ENCODE data around the gene UIMC1. TPM values are rescaled to one million over a fixed set of nuclear protein-coding genes. Genes with fewer than 3 reads are reported as not detected.

UIMC1 gene
- total RNA-seq, 1 donor from 2014 or later: 34.4 TPM

GRCh38 chr5:176902102-176902814, 104.3 kb downstream of the UIMC1 start:
- DNase-seq (ENCODE audit: low spot score): no peak

GRCh38 chr5:176901260-176902101, 105.1 kb downstream of the UIMC1 start:
- DNase-seq (ENCODE audit: low spot score): no peak

GRCh38 chr5:176900780-176901204, 105.8 kb downstream of the UIMC1 start:
- no peak for DNase-seq (ENCODE audit: low spot score)

- no peak for DNase-seq (ENCODE audit: low spot score)
Observed at GRCh38 chr5:176899946-176900779, 106.4 kb downstream of the UIMC1 start.

- no peak for DNase-seq (ENCODE audit: low spot score)
Observed at GRCh38 chr5:176899296-176899891, 107.2 kb downstream of the UIMC1 start, which contains the start of gene HK3. Gene HK3, minus strand, starts transcription at chr5:176899346. Its CDS starts 3,187 bp downstream, at chr5:176896159.

- no peak for DNase-seq (ENCODE audit: low spot score)
Observed at GRCh38 chr5:176897263-176897662, 109.3 kb downstream of the UIMC1 start.

- DNase-seq (ENCODE audit: low spot score): no peak
Observed at GRCh38 chr5:176895831-176896230, 110.7 kb downstream of the UIMC1 start.

- DNase-seq (ENCODE audit: low spot score): no peak
Observed at GRCh38 chr5:176894298-176894697, 112.3 kb downstream of the UIMC1 start.

- no peak for DNase-seq (ENCODE audit: low spot score)
Observed at GRCh38 chr5:176892663-176893062, 113.9 kb downstream of the UIMC1 start.

- DNase-seq (ENCODE audit: low spot score): no peak
Observed at GRCh38 chr5:176891331-176891958, 115.1 kb downstream of the UIMC1 start.

- no peak for DNase-seq (ENCODE audit: low spot score)
Observed at GRCh38 chr5:176890455-176891330, 115.9 kb downstream of the UIMC1 start.

GRCh38 chr5:176889321-176890280, 117.0 kb downstream of the UIMC1 start:
- DNase-seq (ENCODE audit: low spot score): no peak

GRCh38 chr5:176888865-176889165, 117.8 kb downstream of the UIMC1 start:
- no peak for DNase-seq (ENCODE audit: low spot score)

GRCh38 chr5:176888016-176888864, 118.3 kb downstream of the UIMC1 start:
- DNase-seq (ENCODE audit: low spot score): no peak

GRCh38 chr5:176887252-176887849, 119.2 kb downstream of the UIMC1 start:
- no peak for DNase-seq (ENCODE audit: low spot score)

- no peak for DNase-seq (ENCODE audit: low spot score)
Observed at GRCh38 chr5:176886336-176887251, 120.0 kb downstream of the UIMC1 start.

GRCh38 chr5:176884571-176884890, 122.0 kb downstream of the UIMC1 start:
- no peak for DNase-seq (ENCODE audit: low spot score)

Measured in mucosa of gallbladder (tissue), 1 donor.